ENCODE results near the gene ARRB1. TPM values are rescaled to one million over a fixed set of nuclear protein-coding genes. Genes with fewer than 3 reads are reported as not detected.

ARRB1 gene
- total and polyA plus RNA-seq, 12 donors, result 4.9 to 54.2 (median 31.0) TPM

DNA sequence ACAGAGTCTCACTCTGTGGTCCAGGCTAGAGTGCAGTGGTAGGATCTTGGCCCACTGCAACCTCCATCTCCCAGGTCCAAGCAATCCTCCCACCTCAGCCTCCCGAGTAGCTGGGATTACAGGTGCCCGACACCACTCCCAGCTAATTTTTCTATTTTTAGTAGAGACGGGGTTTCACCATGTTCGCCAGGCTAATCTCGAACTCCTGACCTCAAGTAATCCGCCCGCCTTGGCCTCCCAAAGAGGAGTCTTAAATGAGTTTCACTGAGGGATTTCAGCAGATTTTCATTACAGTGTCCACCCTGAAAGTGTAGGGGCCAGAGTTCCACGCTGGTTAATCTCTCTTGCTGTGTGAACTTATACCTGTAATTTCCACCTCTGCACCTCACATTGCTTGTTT is 47.4 kb upstream of the ARRB1 start:
- no peak for DNase-seq
- H3K36me3 ChIP-seq (replicated peaks in 1 of 2), result peaks cover 0 to 30% of the 10 kb centered on the region in 2 donors
- no peaks in the 10 kb centered on the region for H3K27me3 ChIP-seq
- no peak overlapping the region for H3K27ac ChIP-seq
- no peaks in the 10 kb centered on the region for H3K9me3 ChIP-seq (replicated peaks in 1 of 3)
- TF ChIP-seq, protein P1, sequence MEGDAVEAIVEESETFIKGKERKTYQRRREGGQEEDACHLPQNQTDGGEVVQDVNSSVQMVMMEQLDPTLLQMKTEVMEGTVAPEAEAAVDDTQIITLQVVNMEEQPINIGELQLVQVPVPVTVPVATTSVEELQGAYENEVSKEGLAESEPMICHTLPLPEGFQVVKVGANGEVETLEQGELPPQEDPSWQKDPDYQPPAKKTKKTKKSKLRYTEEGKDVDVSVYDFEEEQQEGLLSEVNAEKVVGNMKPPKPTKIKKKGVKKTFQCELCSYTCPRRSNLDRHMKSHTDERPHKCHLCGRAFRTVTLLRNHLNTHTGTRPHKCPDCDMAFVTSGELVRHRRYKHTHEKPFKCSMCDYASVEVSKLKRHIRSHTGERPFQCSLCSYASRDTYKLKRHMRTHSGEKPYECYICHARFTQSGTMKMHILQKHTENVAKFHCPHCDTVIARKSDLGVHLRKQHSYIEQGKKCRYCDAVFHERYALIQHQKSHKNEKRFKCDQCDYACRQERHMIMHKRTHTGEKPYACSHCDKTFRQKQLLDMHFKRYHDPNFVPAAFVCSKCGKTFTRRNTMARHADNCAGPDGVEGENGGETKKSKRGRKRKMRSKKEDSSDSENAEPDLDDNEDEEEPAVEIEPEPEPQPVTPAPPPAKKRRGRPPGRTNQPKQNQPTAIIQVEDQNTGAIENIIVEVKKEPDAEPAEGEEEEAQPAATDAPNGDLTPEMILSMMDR (IDR thresholded peaks at IDR 0.05), result no peak
- WGBS, 4 donors, result 62 to 74% (median 71%) methylated on average over 8 of the region's 8 CpGs
- H3K4me1 ChIP-seq (replicated peaks in 1 of 2), result peaks cover 0 to 29% of the 10 kb centered on the region in 2 donors
- intact Hi-C loops (cut with DNase I), result no loop called here
- H3K4me3 ChIP-seq, result no peak overlapping the region

DNA sequence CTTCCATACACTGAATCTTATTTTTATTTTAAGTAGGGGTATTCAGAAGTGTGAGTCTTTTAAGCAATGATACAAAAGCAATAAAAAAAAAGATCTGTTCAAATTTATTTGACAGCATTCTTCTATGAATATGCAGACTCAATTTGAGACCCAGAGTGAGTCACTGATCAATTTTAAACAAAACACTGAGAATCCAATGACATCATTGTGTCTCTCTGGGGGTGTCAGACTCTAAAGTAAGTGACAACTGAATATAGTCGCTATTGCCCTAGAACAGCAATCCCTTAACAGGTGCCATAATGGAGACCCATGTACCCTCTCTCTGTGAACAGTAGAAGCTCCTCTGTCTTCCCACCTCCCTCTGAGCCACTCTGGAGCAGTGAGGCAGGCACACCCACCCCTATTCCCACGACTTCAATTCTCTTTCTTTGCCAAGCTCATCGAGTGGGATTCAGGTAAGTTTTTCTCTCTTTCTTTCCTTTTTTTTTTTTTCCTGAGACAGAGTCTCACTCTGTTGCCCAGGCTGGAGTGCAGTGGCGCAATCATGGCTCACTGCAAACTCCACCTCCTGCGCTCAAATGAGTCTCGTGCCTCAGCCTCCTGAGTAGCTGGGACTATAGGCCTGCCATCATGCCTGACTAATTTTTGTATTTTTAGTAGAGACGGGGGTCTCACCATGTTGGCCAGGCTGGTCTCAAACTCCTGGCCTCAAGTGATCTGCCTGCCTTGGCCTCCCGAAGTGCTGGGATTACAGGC is 42.8 kb upstream of the ARRB1 start:
- Histone ChIP-seq H3K27ac (no peak overlapping the region), H3K36me3 (replicated peaks in 1 of 2) (no peaks in the 10 kb centered on the region), H3K4me3 (no peak overlapping the region), H3K9me3 (replicated peaks in 1 of 3) (no peaks in the 10 kb centered on the region), H3K4me1 (replicated peaks in 1 of 2) (no peaks in the 10 kb centered on the region), H3K27me3 (peaks cover 6% of the 10 kb centered on the region)
- TF ChIP-seq POLR2A (IDR thresholded peaks at IDR 0.05), result no peak
- TF ChIP-seq, protein P1 (IDR thresholded peaks at IDR 0.05), result no peak
- 68 to 76% (median 75%) methylated on average over 8 of the region's 8 CpGs for WGBS, 4 donors
- DNase-seq, result no peak
- intact Hi-C loops (cut with DNase I), result loop anchor here in 1 of 2 donors (2.0 kb wide), 1 partner anchor 135 kb away; no protein-coding TSS in a partner anchor

DNA sequence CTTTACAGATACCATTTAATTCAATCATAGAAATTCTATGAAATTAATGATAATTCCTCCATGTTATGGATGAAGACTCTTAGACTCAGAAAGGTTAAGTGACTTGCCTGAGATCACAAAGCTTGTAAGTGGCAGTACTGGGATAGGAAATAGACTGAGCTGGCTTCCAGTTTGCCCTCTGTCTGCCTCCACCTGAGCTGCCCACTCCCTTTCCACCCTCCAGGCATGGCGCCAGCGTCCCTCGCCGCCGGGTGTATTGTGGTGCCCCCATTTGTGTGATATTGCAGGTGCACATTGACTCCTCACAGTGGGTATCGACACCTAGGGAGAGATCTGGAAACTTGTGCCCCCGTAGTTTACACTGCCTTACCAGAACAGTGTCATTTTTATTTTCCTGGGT is 38.5 kb upstream of the ARRB1 start:
- peaks cover 6% of the 10 kb centered on the region for H3K27me3 ChIP-seq
- WGBS, 4 donors, result 82 to 90% (median 89%) methylated on average over 7 of the region's 7 CpGs
- intact Hi-C loops (cut with DNase I), result loop anchor here (2.0 to 10.0 kb wide), 2 partner anchors 65 to 141 kb away; no protein-coding TSS in a partner anchor
- H3K27ac ChIP-seq, result no peak overlapping the region
- no peaks in the 10 kb centered on the region for H3K9me3 ChIP-seq (replicated peaks in 1 of 3)
- TF ChIP-seq, protein P1 (IDR thresholded peaks at IDR 0.05), result no peak
- TF ChIP-seq POLR2A (IDR thresholded peaks at IDR 0.05), result no peak
- DNase-seq, result no peak
- no peaks in the 10 kb centered on the region for H3K36me3 ChIP-seq (replicated peaks in 1 of 2)
- no peak overlapping the region for H3K4me3 ChIP-seq
- H3K4me1 ChIP-seq (replicated peaks in 1 of 2), result peaks cover 0 to 3% of the 10 kb centered on the region in 2 donors

DNA sequence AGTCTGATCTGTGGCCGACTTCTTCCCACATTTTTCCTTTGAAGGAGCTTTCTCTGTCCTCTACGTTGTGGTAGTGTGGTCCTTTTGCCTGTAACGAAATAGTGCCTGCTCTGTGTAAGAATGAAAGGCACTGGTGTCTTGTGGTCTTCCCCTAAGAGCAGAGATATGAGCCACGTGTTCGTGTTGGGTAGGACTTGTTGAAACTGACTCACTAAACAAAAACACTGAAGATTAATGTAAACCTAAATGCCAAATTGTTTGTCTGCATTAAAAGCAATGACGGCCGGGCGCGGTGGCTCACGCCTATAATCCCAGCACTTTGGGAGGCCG is 37.8 kb upstream of the ARRB1 start:
- peaks cover 0 to 3% of the 10 kb centered on the region in 2 donors for H3K4me1 ChIP-seq (replicated peaks in 1 of 2)
- no peak overlapping the region for H3K4me3 ChIP-seq
- TF ChIP-seq, protein P1 (IDR thresholded peaks at IDR 0.05), result no peak
- 65 to 73% (median 69%) methylated on average over 11 of the region's 11 CpGs for WGBS, 4 donors
- peaks cover 6% of the 10 kb centered on the region for H3K27me3 ChIP-seq
- intact Hi-C loops (cut with DNase I), result loop anchor here (2.0 to 10.0 kb wide), 2 partner anchors 64 to 142 kb away; no protein-coding TSS in a partner anchor
- no peaks in the 10 kb centered on the region for H3K9me3 ChIP-seq (replicated peaks in 1 of 3)
- DNase-seq, result no peak
- H3K27ac ChIP-seq, result no peak overlapping the region
- no peaks in the 10 kb centered on the region for H3K36me3 ChIP-seq (replicated peaks in 1 of 2)
